ENCODE data around the gene IGF2BP3.
A peak's percentile ranks its signal among the peaks of the same experiment; 100 is the strongest.

Gene IGF2BP3

DNA sequence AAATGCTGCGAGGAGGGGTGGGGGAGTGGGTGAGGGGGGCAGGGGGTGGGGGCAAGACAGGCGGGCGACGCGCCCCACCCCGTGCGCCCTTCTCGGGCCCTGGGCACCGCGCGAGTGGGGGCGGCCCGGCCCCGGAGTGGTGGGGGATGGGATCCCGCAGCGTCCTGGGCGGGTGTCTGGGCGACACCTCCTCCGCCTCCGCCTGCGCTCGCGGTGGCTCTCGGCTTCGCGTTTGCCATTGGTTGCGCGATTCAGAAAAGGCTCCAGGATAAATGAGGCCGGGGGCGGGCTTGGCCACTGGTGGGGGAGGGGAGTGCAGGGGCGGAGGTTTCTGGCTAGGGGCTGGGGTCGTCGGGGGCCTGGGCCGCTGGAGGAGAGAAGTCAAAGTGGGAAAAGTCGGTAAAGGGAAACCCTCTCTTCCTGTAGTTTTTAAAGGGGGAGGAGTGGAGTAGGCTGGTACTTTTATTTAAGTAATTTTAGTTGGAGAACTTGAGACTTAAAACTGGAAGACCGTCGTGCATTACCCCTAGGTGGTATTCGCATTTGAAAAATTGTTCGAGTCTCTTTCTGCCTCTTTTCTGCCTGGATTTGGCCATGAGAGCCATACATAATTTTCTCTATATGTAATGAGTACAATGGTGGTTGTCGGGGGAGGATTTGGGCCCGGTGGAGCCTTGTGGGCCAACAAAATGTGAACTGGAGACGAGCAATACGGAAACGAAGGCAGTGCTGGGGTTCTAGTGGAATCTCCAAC is 992 bp upstream of the IGF2BP3 start:
- no peak for DNase-seq

DNA sequence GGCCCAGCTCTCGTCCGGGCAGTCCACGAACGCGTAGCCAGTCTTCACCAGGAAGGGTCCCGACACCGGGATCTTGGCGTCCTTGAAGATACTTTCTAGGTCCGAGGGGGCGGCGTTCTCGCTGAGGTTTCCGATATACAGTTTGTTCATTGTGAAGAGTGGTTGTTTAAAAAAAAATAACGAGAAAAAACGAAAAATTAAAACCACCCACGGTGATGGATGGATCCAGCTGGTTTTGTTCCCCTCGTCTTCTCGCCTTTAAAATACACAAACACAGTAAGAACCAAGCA is 385 bp downstream of the IGF2BP3 start:
- DNase-seq: no peak

DNA sequence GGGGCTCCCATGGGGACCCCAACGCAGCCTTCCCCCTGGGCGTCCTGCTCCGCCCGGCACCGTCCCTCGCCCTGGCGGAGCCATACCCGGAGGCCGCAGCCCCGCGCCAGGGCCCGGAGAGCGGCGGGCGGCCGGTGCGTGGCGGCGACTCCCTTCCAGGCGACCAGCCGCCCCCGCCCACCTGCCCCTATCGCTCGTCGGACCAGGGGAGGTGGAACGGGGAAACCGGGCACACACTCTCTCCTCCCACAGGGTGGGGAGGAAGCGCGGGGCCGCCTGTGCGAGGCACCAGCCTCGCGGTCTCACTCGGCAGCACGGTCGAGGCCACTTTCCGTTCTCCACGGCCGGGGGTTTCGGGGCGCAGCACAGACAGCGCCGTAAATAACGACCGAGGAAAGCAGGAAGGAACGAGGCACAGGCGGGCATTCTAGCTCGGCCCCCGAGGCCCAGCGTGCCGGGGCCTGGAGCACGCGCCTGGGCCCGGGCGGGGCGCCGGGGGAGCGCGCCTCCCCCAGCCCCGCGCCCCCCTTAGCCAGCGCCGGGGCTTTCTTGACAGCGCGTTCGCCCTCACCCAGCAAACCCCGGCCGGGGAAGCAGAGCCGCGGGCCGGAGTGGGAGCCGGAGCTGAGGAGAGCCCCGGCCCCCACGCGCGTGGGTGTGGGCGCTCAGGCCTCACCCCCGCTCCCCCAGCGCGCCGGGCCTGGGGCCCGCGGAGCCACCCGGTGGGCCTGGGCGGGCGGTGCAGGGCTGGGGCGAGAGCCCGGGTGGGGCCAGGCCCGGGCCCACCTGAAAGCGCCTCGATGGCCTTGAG is 936 bp downstream of the IGF2BP3 start:
- peak; percentile 34 for DNase-seq

DNA sequence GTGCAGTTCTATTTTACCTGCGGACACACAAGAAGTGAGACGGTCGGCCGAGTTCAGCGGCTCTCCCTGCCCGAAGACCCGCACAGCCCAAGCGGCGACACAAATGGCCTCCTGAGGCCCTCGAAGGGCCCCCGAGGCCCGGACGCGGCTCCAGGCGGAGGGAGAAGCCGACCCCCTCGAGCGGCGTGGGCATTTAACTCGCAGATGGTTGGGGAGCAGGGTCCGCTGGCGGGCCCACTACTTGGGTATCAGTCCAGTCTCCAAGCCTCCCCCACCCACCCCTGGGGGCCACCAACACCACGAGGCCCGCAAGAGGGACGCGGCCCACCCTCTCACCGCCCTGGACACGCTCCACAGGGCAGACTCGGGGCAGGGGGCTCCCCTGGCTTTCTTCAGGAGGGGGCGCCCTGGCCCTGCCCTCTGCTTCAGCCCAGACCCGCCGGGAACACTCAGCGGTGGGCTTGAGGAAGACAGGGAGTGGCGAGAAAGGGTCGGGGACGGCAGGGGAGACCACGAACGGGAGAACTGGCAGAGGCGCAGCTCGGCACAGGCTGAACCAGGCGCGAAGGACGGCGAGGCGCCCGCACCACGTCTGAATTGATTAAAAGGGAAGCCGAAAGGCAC is 1.7 kb downstream of the IGF2BP3 start:
- DNase-seq: no peak

DNA sequence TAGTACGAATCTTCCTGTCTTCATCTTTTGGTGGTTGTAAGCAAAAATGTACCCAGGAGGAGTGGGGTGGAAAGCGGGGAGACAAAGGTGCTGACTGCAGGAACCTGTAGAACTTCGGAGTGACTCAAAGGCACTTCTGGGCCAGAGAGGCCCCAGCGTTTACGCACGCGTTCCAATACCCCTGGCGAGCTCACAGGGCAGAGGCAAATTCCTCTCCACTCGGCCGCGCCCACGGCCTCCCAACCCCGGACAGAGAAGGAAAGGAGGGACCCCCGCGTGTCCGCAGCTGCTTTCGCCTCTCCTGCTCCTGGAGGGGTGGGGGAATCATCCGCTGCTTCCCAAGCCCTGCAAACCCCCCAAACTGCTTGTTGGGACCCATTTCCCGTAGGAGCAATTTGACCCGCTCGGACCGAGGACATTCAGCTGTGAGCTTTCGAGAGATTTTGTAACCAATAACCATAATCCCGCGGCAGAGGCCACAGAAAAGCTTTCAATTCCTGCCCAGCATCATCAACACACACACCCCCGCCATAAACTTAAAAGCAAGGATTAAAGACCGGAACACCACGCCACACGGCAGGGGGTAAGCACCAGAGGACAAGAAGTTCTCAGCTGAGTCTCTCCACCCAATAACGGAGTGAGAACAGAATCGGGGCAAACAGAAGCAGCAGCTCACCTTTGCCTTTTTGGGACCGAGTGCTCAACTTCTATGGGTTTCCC is 2.3 kb downstream of the IGF2BP3 start:
- no peak for DNase-seq

DNA sequence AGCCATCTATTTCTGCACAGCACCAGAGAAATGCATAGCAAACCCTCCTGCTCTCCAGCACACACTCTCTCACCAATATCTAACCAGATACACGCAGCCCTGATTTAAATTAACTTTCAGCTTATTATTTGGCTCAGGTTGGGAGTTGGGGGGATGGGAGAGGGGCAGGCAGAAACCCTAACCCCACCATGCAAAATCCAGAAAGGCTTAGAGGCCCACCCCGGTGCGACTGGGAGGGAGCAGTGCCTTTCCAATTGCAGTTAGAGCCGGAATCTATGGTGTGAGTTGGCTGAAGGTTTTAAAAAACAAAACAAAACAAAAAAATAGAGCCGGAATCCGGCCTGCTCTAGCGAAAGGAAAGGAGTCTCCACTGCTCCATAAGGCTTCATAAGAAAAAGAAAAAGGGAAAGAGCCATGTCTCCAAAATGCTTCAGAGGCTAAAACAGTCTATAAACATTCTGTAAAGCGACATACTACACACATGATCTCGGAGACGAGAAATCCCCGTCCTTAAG is 2.9 kb downstream of the IGF2BP3 start:
- DNase-seq: no peak

DNA sequence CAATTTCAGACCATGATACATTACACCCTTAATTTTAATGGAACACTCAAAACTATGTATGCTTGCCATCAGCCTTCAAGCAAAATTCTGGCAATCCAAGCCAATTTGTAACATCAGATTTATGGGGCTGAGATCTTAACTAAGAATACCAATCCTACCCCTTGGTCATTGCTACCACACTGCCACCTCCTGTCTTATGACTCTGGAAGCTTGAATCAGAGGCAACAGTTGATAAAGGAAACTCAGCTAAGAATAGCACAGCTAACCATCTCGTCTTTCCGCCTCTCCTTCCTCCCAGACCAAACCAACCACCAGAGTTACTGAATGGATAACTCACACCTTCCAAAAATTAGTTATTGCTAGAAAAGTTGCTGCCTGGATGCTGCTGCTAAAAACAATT is 7.4 kb downstream of the IGF2BP3 start:
- DNase-seq: no peak

DNA sequence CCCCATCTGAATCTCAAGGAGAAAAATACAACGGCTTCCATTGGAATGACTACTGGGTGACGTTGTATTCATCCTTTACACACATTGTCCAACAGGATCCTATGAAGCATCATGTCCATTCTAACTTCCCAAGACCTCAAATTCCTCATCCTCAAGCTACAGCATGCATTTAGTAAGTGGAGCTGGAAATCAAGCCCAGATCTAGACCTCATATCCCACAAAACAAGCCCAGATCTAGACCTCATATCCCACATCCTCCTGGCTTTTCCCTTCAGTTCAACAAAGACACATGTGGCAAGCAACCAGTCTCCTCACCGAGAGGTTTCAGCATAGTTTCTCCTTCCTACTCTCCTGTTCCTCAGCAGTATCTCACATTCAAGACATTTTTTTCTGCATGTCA is 12.2 kb downstream of the IGF2BP3 start:
- no peak for DNase-seq

DNA sequence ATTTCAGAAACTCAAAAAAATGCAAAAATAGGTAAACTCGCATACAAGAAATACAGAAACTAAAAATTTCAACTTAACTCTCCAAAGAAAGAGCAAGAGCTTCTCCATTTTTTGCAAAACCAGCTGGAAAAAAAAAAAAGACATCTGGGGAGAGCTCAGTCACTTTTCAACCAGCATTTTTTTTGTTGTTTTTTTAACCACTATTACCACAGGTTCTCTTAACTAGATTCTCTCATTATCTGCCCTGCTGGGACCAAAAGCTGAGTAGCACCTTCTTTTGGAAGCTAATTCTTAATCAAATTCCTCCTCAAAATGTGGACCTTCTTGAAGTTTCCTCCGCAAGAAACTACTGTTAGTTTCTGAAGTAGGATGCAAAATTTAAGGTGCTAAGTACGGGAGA is 14.2 kb downstream of the IGF2BP3 start:
- DNase-seq: no peak

DNA sequence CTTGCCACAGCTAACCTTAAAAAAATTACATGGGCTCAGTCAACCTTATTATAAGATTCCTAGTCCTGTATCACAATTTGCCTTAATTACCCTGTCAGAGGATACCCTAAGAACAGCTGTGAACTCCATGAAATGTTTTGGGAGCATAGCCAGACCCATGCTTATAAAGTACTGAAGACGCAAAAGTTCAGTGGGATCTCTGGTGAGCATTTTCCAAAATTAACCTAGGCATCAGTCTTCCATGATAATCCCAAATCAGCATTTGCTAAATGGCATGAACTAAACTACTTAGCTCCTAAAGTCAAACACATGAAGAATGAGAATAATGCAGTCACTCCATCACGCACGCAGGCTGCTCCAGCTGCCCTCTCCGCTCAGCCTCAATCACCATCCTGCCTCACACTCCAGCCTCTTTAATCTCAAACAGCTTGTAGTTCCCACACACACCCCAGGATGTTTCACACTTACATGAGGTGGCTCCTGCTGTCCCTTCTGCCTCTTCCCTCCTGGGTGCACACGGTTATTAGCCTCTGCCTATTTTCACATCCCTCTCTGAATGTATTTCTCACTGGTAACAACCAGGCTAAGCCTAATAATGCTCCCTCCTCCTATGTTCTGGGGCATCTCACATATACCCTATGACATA is 15.3 kb downstream of the IGF2BP3 start:
- DNase-seq: no peak

DNA sequence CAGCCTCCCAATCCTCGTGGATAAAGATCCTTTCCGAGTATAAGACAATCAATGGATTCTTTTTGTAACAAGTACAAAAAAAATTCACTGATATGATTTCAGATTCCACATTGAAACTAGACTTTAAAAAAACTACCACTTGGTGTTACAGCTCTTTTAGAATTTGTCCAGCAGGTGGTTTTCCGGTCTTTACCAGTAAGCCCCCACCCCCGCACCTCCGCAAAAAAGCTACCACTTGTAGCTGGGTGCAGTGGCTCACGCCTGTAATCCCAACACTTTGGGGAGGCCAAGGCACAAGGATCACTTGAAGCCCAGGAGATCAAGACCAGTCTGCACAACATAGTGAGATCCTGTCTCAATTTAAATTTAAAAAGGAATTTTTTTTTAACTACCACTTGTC is 19.8 kb downstream of the IGF2BP3 start:
- DNase-seq: no peak

DNA sequence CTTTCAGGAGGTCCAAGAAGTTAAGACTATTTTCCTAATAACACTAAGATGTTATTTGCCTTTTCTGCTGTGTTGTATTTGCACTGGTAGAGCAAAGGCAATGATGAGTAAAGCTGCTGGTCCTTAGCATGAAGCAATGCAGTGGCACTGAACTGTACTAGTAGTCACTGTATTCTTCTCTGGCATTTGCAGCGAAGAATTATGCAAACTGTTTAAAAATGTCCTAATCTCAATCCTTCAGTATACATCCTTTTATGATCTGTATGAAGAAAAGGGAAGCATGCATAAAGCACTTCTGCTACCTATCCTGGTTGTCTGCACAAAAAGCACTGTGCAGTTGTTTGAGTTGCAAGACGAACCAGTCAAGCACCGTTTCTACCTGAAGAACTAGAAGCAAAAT is 20.4 kb downstream of the IGF2BP3 start:
- DNase-seq: no peak

DNA sequence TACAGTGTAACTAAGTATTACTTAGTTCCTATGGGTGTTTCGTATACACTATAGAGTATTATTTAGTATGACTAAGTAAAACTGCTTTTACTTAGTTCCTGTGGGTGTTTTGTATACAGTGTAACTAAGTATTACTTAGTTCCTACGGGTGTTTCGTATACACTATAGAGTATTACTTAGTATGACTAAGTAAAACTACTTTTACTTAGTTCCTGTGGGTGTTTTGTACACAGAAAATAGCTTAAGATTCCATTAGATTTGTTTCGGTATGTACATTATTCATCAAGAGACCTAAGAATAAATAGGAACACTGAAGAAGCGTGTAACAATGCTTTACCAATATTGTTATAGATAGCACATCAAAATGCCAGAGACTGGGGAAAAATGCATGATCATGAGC is 25.0 kb downstream of the IGF2BP3 start:
- no peak for DNase-seq

DNA sequence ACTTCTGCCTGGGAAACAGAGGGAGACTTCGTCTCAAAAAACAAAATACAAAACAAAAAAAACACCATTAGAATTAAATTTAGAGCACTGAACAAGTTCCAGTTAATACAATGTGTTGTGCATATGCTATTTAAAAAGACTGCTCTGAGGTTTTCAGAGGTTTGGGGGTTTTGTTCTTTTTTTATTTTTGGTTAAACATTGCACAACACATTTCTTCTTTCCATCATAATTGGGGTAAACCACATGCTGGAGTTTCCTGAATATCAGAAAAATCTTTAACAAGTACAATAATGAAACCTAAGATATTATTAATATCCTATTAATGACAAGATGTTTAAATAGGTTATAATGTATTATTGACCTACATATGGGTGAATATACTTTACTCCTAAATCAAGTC is 26.3 kb downstream of the IGF2BP3 start:
- no peak for DNase-seq

DNA sequence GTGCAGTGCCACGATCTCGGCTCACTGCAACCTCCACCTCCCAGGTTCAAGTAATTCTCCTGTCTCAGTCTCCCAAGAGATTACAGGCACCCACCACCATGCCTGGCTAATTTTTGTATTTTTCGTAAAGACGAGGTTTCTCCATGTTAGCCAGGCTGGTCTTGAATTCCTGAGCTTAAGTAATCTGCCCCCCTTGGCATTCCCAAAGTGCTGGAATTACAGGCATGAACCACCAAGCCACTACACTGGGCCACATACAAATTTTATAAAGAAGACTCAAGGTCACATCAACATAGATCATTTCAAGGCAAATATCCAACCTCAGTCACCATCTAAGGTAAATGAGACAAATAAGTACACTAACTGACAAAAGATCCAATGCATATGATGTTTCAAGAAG is 32.1 kb downstream of the IGF2BP3 start:
- no peak for DNase-seq

DNA sequence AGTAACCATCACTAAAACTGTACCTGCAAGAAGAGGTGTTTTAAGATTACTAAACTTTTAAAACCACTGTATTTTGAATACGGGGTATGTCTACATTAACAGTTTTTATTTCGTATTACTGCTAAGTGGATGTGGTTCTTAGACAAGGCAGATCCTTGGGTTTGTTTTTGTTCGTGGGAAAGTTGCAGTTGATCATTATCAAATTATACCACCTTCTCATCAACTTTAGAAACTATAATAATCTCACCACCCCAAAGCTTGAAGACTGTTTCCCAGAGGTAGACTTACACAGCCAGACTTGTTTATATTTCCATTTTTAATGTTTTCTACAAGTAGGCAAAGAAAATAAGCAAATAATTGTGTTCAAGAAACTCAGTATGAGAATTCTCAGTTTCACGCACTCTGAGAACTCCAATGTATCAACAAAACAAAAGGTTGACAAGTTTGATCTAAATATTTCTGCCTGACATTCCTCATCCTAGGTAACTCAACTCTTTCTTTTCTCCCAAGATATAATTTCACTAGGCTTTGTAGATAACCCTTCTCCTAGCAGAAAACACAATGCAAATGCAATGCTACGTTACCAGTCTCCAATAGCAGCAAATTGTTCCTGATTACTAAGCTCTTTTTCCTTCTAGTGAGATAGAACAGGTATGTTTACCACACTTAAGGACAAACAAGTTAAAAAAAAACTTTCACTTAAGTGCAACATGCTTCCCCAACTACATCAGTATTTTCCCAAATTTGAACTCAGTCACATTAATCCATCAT is 36.0 kb downstream of the IGF2BP3 start:
- DNase-seq: no peak

DNA sequence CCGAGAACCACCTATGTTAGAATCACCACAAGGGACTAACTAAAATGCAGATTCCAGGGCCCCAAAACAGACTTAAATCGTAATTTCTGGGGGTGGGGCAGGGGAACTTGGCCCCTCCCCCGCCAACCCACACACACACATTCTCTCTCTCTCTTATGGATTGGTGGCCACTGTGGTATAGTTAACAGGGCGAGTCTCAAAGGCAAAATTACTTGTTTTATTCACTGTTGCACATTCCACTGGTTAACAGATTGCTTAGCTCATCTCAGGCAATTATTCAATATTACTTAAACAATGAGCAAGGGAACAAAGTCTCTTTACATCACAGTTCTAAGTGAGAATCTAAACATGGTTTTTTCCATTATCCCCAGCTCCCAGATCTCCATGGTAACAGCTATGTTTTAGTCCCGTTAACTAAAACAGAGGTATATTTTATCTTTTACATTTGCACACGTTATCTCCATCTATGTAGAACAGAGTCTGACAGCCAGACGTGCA is 38.5 kb downstream of the IGF2BP3 start:
- no peak for DNase-seq

DNA sequence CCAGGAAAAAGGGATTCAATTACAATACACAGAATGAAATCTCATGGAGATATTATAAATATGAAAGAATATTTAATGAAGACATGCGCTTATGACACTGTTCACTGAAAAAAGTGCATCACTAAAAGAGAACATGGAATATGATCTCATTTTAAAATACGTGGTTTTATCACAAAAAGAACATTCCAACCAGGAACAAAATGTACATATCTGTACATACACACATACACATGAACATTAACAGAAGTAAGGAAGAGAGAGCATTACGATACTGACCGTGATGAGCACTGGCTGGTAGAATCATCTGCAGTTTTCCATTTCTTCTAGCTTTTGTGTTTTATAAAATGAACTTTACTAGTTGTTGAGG is 39.4 kb downstream of the IGF2BP3 start:
- no peak for DNase-seq

DNA sequence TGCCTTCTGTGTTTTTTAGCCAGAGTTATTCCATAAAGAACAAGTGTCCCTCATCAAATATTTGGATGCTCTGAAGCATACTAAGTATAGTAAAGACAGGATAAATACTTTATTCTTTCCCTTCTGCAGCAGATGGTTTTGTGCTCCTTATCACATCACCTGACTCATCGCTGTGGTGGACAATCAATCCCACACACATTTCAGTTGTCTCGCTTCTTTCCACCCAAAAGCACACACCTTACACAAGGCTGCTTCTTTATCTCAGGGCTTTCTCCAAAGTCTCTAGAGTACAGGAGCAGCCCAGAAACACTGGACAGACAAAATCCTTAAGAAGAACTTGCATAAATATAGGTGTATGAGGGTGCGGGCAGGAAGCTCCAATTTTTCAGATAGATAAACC is 43.4 kb downstream of the IGF2BP3 start:
- no peak for DNase-seq

DNA sequence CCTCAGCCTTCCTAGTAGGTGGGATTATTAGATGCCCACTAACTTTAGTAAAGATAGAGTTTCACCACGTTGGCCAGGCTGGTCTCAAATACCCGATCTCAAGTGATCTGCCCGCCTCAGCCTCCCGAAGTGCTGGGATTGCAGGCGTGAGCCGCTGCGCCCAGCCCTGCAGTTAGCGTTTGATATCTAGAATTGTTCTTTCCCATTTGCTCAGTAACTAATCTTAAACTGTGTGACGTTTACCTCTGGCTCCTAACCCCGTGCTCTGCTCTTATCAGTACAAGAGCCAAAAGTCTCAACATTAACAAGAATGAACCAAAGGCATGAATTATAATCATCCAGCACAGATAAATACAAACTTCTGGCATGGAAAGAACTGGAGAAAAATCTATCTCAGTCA is 47.4 kb downstream of the IGF2BP3 start:
- no peak for DNase-seq

DNA sequence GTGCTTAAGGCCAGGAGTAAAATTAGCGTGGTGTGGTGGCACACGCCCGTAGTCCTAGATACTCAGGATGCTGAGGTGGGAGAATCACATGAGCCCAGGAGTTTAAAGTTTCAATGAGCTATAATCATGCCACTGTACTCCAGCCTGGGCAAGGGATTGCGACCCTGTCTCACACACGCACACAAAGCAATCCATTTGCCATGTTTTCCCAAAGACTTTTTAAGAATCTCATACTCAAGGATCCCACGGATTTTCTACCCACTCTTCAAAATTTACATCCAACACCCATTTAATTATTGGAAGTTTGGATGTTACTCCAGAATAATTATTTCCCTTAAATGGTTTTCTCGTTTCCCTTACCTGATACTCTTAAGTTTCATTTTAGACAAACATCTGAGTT is 47.9 kb downstream of the IGF2BP3 start:
- no peak for DNase-seq

DNA sequence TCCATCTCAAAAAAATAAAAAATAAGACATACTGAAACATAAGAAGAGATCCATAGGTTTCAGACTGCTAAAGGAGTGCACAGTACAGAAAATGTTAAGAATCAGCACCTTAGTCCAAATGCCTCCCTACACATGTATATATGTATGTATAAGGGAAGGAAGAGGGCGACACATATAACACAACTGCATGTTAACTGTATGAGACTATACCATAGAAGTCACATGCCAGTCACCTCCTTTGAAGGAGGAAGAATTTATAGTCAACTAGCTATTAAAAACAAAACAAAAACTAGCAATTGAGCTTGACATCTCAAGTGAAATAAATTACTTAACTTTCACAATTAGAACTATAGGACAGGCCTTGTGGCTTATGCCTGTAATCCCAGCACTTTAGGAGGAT is 50.4 kb downstream of the IGF2BP3 start:
- DNase-seq: no peak
